ENCODE measurements around the gene YRDC. TPM values are rescaled to one million over a fixed set of nuclear protein-coding genes. Genes with fewer than 3 reads are reported as not detected.
A peak's percentile ranks its signal among the peaks of the same experiment; 100 is the strongest.

The YRDC gene
- total and polyA plus RNA-seq, 2 donors (not counting 3 experiments of a cell fraction or from before 2014, with no cell fraction given): 19.2 to 20.5 TPM

DNA sequence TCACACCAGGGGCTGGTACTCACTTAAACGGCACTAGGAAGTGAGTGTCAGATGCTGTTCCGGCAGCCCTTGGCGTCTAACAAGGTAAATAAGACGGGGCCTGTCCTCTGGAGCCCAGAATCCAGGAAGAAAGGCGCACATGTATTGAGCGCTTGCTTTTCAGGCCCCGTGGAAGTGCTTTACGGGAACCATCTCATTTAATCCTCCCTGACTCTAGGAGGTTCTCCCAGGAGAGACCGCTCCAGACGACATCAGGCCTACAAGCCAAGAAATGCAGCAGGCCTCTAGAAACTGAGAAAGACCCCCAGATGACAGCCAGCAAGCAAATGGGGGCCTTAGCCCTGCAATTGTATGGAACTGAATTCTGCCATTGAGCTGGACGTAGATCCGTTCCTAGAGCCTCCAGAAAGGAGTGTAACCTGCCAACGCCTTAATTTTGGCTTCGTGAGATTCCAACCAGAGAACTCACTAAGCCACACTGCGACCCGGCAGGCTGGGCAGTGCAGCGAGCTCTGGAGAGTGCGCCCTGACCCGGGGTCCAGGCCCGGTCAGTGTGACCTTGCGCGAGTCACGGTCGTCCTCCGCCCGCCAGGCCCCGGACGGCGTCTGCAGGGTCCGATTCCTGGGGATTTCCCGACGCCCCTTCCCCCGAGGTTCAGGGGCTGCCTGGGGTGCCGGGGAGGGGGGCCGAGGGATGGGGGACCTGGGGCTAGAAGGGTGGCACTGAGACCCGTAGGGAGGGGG is 14.9 kb downstream of the YRDC start:
- Histone ChIP-seq H2AFZ (ENCODE audit: low read depth, low read length) (no peak overlapping the region), H3K9me3 (replicated peaks; ENCODE audit: control insufficient read depth, insufficient read depth, low read length) (no peaks in the 10 kb centered on the region), H3K27me3 (ENCODE audit: control insufficient read depth in 2 of 2, insufficient read depth in 2 of 2, low read length in 2 of 2) (peaks cover 9 to 22% of the 10 kb centered on the region in 2 experiments), H4K20me1 (replicated peaks; ENCODE audit: control insufficient read depth, extremely low read depth, insufficient read depth, low read length) (no peaks in the 10 kb centered on the region), H3K27ac (ENCODE audit: insufficient read depth, low read depth, low read length) (no peak overlapping the region), H3K9me1 (replicated peaks; ENCODE audit: control insufficient read depth, extremely low read depth, insufficient read depth, low read length) (no peaks in the 10 kb centered on the region), H3K4me2 (ENCODE audit: insufficient read depth, low read length) (no peak overlapping the region), H3K4me1 (ENCODE audit: control insufficient read depth, extremely low read depth, insufficient read depth, low read length) (peaks cover 2% of the 10 kb centered on the region), H3K36me3 (ENCODE audit: control insufficient read depth in 2 of 2, extremely low read depth in 1 of 2, insufficient read depth in 2 of 2, low read length in 2 of 2) (no peaks in the 10 kb centered on the region), H3K79me2 (ENCODE audit: control insufficient read depth, insufficient read depth, low read length) (no peaks in the 10 kb centered on the region), H3K9ac (replicated peaks; ENCODE audit: extremely low read depth, insufficient read depth, low read length) (no peak overlapping the region), H3K4me3 (replicated peaks in 1 of 3; ENCODE audit: insufficient read depth in 1 of 3, low read depth in 1 of 3, low read length in 3 of 3) (no peak overlapping the region)
- no TSS peak for BruUV-seq (replicated peaks)
- TF ChIP-seq, protein P1, sequence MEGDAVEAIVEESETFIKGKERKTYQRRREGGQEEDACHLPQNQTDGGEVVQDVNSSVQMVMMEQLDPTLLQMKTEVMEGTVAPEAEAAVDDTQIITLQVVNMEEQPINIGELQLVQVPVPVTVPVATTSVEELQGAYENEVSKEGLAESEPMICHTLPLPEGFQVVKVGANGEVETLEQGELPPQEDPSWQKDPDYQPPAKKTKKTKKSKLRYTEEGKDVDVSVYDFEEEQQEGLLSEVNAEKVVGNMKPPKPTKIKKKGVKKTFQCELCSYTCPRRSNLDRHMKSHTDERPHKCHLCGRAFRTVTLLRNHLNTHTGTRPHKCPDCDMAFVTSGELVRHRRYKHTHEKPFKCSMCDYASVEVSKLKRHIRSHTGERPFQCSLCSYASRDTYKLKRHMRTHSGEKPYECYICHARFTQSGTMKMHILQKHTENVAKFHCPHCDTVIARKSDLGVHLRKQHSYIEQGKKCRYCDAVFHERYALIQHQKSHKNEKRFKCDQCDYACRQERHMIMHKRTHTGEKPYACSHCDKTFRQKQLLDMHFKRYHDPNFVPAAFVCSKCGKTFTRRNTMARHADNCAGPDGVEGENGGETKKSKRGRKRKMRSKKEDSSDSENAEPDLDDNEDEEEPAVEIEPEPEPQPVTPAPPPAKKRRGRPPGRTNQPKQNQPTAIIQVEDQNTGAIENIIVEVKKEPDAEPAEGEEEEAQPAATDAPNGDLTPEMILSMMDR (IDR thresholded peaks at IDR 0.05; ENCODE audit: extremely low read depth in 1 of 2, insufficient read depth in 1 of 2, low read depth in 1 of 2, low read length in 2 of 2): no peak
- TF ChIP-seq JUN (IDR thresholded peaks at IDR 0.05; ENCODE audit: borderline replicate concordance, insufficient read depth, insufficient read length, low read depth) (no peak), POLR2AphosphoS5 (IDR thresholded peaks at IDR 0.05; ENCODE audit: insufficient read depth, low read depth, low read length) (no peak), MYC (IDR thresholded peaks at IDR 0.05; ENCODE audit: low read depth, low read length) (no peak), EZH2 (IDR thresholded peaks at IDR 0.05; ENCODE audit: borderline replicate concordance, low read depth, low read length, severe bottlenecking) (peak; percentile 25), GATA2 (IDR thresholded peaks at IDR 0.05; ENCODE audit: insufficient read depth, insufficient read length, low read depth, low read length) (no peak)
- ChIA-PET CTCF (interaction anchor here (1.7 kb wide), 1 partner anchor 67 kb away, joined by 5 read pairs; no protein-coding TSS in a partner anchor), POLR2A (no interaction called here)
- dilution Hi-C loops (cut with MboI; ENCODE audit: extremely low pct_ligation_motif_present, low sequenced_read_pairs): no loop called here
- intact Hi-C loops (cut with micrococcal nuclease): no loop called here
- no peak for DNase-seq (ENCODE audit: low read depth, low spot score)
- no peak for FAIRE-seq

Measured in endothelial cell of umbilical vein (primary cell).